H1 (cell line): Measurements from ENCODE around the gene LRPAP1. TPM values are rescaled to one million over a fixed set of nuclear protein-coding genes. Genes with fewer than 3 reads are reported as not detected.

Experiments
- CTCF ChIA-PET: fragments of 300-600 bp; sonication (Branson Sonifier 250); formaldehyde crosslinking; loops from one replicate; lab custom pipeline; 2021; ENCODE audit not compliant: partially characterized antibody; lab: Charles Lee
- POLR2A ChIA-PET: fragments of 300-600 bp; sonication (Branson Sonifier 250); formaldehyde crosslinking; loops from one replicate; lab custom pipeline; 2021; ENCODE audit warnings: inconsistent platforms; ENCODE audit not compliant: partially characterized antibody; lab: Charles Lee
- DNase-seq, 2 experiments: peaks; one replicate each; pipeline versions ENCODE4 v3.0.0 to v3.0.0-alpha.2; 2010 to 2022; ENCODE audit warnings: low spot score in 2 of 2, low read depth in 1 of 2, mixed read lengths in 1 of 2
- FAIRE-seq: peaks from 2 replicates; lab custom pipeline; 2011; peaks lifted over from hg19 to GRCh38; lab: Jason Lieb, UNC
- H2AFZ ChIP-seq: 2 replicates; pipeline ENCODE4 v1.8.1; 2012; ENCODE audit warnings: low read length, inconsistent platforms
- H2AK5ac ChIP-seq: 2 replicates; pipeline ENCODE4 v1.6.1; 2013; ENCODE audit warnings: low read depth, low read length
- H2BK120ac ChIP-seq: replicated peaks from 2 replicates; pipeline ENCODE3; 2013; ENCODE audit warnings: low read depth, low read length, inconsistent platforms
- H2BK12ac ChIP-seq: 2 replicates; pipeline ENCODE4 v1.6.1; 2013; ENCODE audit warnings: low read depth, low read length
- H2BK15ac ChIP-seq: 2 replicates; pipeline ENCODE4 v1.6.1; 2013; ENCODE audit warnings: low read length
- H2BK20ac ChIP-seq: 2 replicates; pipeline ENCODE4 v1.6.1; 2013; ENCODE audit warnings: low read length
- H2BK5ac ChIP-seq: 2 replicates; pipeline ENCODE4 v1.6.1; 2013; ENCODE audit warnings: low read depth, low read length
- H3K14ac ChIP-seq: 2 replicates; pipeline ENCODE4 v1.6.1; 2013; ENCODE audit warnings: inconsistent platforms; ENCODE audit not compliant: insufficient read length
- H3K18ac ChIP-seq: 2 replicates; pipeline ENCODE4 v1.6.1; 2013; ENCODE audit warnings: low read length; ENCODE audit errors: extremely low read depth
- H3K23ac ChIP-seq: 2 replicates; pipeline ENCODE4 v1.6.1; 2013; ENCODE audit warnings: inconsistent platforms; ENCODE audit not compliant: insufficient read length
- H3K23me2 ChIP-seq: 2 replicates; pipeline ENCODE4 v1.6.1; 2013; ENCODE audit warnings: low read depth, low read length
- H3K27ac ChIP-seq: 2 replicates; pipeline ENCODE4 v1.6.1; 2011; ENCODE audit warnings: low read depth, low read length, inconsistent platforms
- H3K27me3 ChIP-seq, 4 experiments: replicated peaks in 1 of 4; 1 replicate in 1 of 4; 2 replicates in 3 of 4; pipeline versions ENCODE4 v1.6.1 to v1.8.1; 2011 to 2013; ENCODE audit warnings: low read length in 3 of 4, mild to moderate bottlenecking in 3 of 4, inconsistent platforms in 2 of 4, mixed read lengths in 2 of 4, moderate library complexity in 1 of 4; ENCODE audit not compliant: control insufficient read depth in 3 of 4, insufficient read depth in 3 of 4; ENCODE audit errors: extremely low read depth in 1 of 4
- H3K36me3 ChIP-seq, 4 experiments: 2 replicates each; pipeline versions ENCODE4 v1.6.1 to v1.8.1; 2011 to 2013; ENCODE audit warnings: mild to moderate bottlenecking in 4 of 4, low read length in 3 of 4, moderate library complexity in 2 of 4, control low read depth in 1 of 4, inconsistent platforms in 1 of 4; ENCODE audit not compliant: insufficient read depth in 4 of 4, control insufficient read depth in 2 of 4
- H3K4ac ChIP-seq: replicated peaks from 2 replicates; pipeline ENCODE3; 2013; ENCODE audit warnings: low read length, low read depth, mixed read lengths, inconsistent platforms; ENCODE audit not compliant: insufficient read length
- H3K4me1 ChIP-seq, 4 experiments: replicated peaks in 1 of 4; 1 replicate in 1 of 4; 2 replicates in 3 of 4; pipeline versions ENCODE4 v1.6.1 to v1.8.1; 2011 to 2013; ENCODE audit warnings: low read length in 3 of 4, inconsistent platforms in 2 of 4, mixed read lengths in 1 of 4; ENCODE audit not compliant: insufficient read depth in 4 of 4, control insufficient read depth in 3 of 4
- H3K4me2 ChIP-seq, 2 experiments: 2 replicates each; pipeline versions ENCODE4 v1.6.1 to v1.8.1; 2011 to 2013; ENCODE audit warnings: low read depth in 2 of 2, low read length in 2 of 2, control low read depth in 1 of 2, inconsistent platforms in 1 of 2, mild to moderate bottlenecking in 1 of 2; ENCODE audit not compliant: insufficient read depth in 1 of 2
- H3K4me3 ChIP-seq, 4 experiments: fragments of 200-600, 300-600 bp in 1 of 4; sonication (generic), shearing (Covaris generic), sonication (Bioruptor Twin) in 1 of 4; 2 replicates each; pipeline versions ENCODE4 v1.5.1 to v1.8.1; 2011 to 2016; ENCODE audit warnings: low read length in 4 of 4, low read depth in 3 of 4, control low read depth in 2 of 4, inconsistent platforms in 2 of 4, mild to moderate bottlenecking in 2 of 4, mixed read lengths in 1 of 4, moderate library complexity in 1 of 4; ENCODE audit not compliant: insufficient read depth in 2 of 4; ENCODE audit errors: extremely low read depth in 1 of 4
- H3K56ac ChIP-seq: replicated peaks from 2 replicates; pipeline ENCODE3; 2013; ENCODE audit warnings: low read depth, mild to moderate bottlenecking, mixed read lengths, low read length, inconsistent platforms; ENCODE audit not compliant: insufficient read length
- H3K79me1 ChIP-seq: 2 replicates; pipeline ENCODE4 v1.6.1; 2013; ENCODE audit warnings: low read depth, low read length, control low read depth
- H3K79me2 ChIP-seq, 2 experiments: 2 replicates each; pipeline versions ENCODE4 v1.6.1 to v1.8.1; 2012 to 2013; ENCODE audit warnings: low read length in 2 of 2, mild to moderate bottlenecking in 2 of 2, inconsistent platforms in 1 of 2; ENCODE audit not compliant: insufficient read depth in 2 of 2, control insufficient read depth in 1 of 2
- H3K9ac ChIP-seq, 4 experiments: replicated peaks in 1 of 4; 1 replicate in 1 of 4; 2 replicates in 3 of 4; pipeline versions ENCODE4 v1.6.1 to v1.8.1; 2011 to 2013; ENCODE audit warnings: low read depth in 3 of 4, low read length in 3 of 4, control low read depth in 2 of 4, mild to moderate bottlenecking in 2 of 4, moderate library complexity in 2 of 4, inconsistent platforms in 1 of 4; ENCODE audit errors: extremely low read depth in 1 of 4
- H3K9me3 ChIP-seq, 2 experiments: 2 replicates each; pipeline versions ENCODE4 v1.6.1 to v1.8.1; 2012 to 2013; ENCODE audit warnings: mild to moderate bottlenecking in 2 of 2, moderate library complexity in 2 of 2, control low read depth in 1 of 2, inconsistent platforms in 1 of 2, low read depth in 1 of 2, low read length in 1 of 2, mixed read lengths in 1 of 2; ENCODE audit not compliant: insufficient read depth in 2 of 2
- H4K20me1 ChIP-seq, 2 experiments: replicated peaks in 1 of 2; 2 replicates each; pipeline versions ENCODE3 to v1.8.1; 2011 to 2013; ENCODE audit warnings: inconsistent platforms in 2 of 2, low read length in 2 of 2, mild to moderate bottlenecking in 1 of 2; ENCODE audit not compliant: insufficient read depth in 2 of 2, control insufficient read depth in 1 of 2
- H4K5ac ChIP-seq: 2 replicates; pipeline ENCODE4 v1.6.1; 2013; ENCODE audit warnings: low read length, low read depth, mixed read lengths, inconsistent platforms; ENCODE audit not compliant: insufficient read length
- H4K8ac ChIP-seq: 2 replicates; pipeline ENCODE4 v1.8.0; 2013; ENCODE audit warnings: mild to moderate bottlenecking, moderate library complexity, low read length, inconsistent platforms; ENCODE audit not compliant: insufficient read depth; ENCODE audit errors: extremely low read depth
- H4K91ac ChIP-seq: replicated peaks from 2 replicates; pipeline ENCODE3; 2013; ENCODE audit warnings: low read length, mixed read lengths, inconsistent platforms; ENCODE audit not compliant: insufficient read length
- CEBPB ChIP-seq: IDR thresholded peaks from 2 replicates; pipeline ENCODE4 v1.6.1; 2012; ENCODE audit warnings: low read depth, low read length
- HDAC2 ChIP-seq, 2 experiments: fragments of 300-600 bp in 1 of 2; sonication (generic) in 1 of 2; IDR thresholded peaks; 2 replicates each; pipeline ENCODE4 v1.6.1; 2011 to 2012; ENCODE audit warnings: low read depth in 2 of 2, low read length in 2 of 2, mild to moderate bottlenecking in 2 of 2, moderate library complexity in 2 of 2, borderline replicate concordance in 1 of 2, inconsistent platforms in 1 of 2
- KDM5A ChIP-seq: fragments of 200-600 bp; IDR thresholded peaks from 2 replicates; pipeline ENCODE4 v1.7.1; 2012; ENCODE audit warnings: mild to moderate bottlenecking, low read length, inconsistent platforms, mixed read lengths
- MAFK ChIP-seq: IDR thresholded peaks from 2 replicates; pipeline ENCODE4 v1.6.1; 2012; ENCODE audit warnings: low read depth, mild to moderate bottlenecking, improper control_type of control experiment, low read length
- MAX ChIP-seq: IDR thresholded peaks from 2 replicates; pipeline ENCODE4 v1.6.1; 2012; ENCODE audit warnings: inconsistent platforms
- PHF8 ChIP-seq: fragments of 200-600 bp; sonication (generic); conservative IDR thresholded peaks from 2 replicates; pipeline ENCODE4 v1.7.1; 2012; ENCODE audit warnings: low read depth, mild to moderate bottlenecking, inconsistent platforms, low read length, moderate library complexity
- POLR2A ChIP-seq, 2 experiments: IDR thresholded peaks; 1 replicate in 1 of 2; 2 replicates in 1 of 2; pipeline ENCODE4 v1.6.1; 2011; ENCODE audit warnings: low read depth in 2 of 2, low read length in 2 of 2, mild to moderate bottlenecking in 2 of 2; ENCODE audit errors: control extremely low read depth in 1 of 2
- SUZ12 ChIP-seq: fragments of 200-600 bp; sonication (generic); IDR thresholded peaks from 2 replicates; pipeline ENCODE4 v1.6.1; 2012; ENCODE audit warnings: mild to moderate bottlenecking, inconsistent platforms, low read length, moderate library complexity, mixed read lengths
- TAF7 ChIP-seq: optimal IDR thresholded peaks from 2 replicates; pipeline ENCODE3; 2011; ENCODE audit warnings: low read depth, mild to moderate bottlenecking, inconsistent platforms, low read length, moderate library complexity, borderline replicate concordance
- WGBS, 2 experiments: shearing (Covaris generic) in 1 of 2; methylation state at CpG; one replicate each; pipeline versions ENCODE4 v1.1.6 to v1.1.7; 2013 to 2015; ENCODE audit warnings: low lambda C conversion rate in 2 of 2, mixed read lengths in 2 of 2, inconsistent platforms in 1 of 2, low coverage in 1 of 2, missing lambda C conversion rate in 1 of 2; ENCODE audit not compliant: insufficient replicate concordance in 2 of 2, insufficient coverage in 1 of 2, insufficient read length in 1 of 2; ENCODE audit errors: extremely low coverage in 1 of 2, missing lambda C conversion rate in 1 of 2; 5-methylcytosine and 5-hydroxymethylcytosine counted together
- polyA plus RNA-seq, 7 experiments: library from polyadenylated mRNA; depleted of rRNA in 3 of 7; stranded (reverse) in 5 of 7; unstranded in 2 of 7; fragments of >200 nt in 5 of 7; fragments of 200-250 nt in 2 of 7; gene quantifications; 1 replicate in 5 of 7; 2 replicates in 1 of 7; 4 replicates in 1 of 7; pipeline versions ENCODE4 v1.2.1 to v1.2.3, GENCODE V29; 2011 to 2013; ENCODE audit warnings: missing spikeins in 2 of 7, mixed read lengths in 2 of 7
- total RNA-seq: library from RNA; stranded (reverse); fragmentation: NEBNext Ultra II Directional; extraction: Animal tissue kit (Norgen Biotek cat#: 25700); gene quantifications from 2 replicates; pipeline ENCODE4 v1.2.1, GENCODE V29; 2021

The LRPAP1 gene
- total and polyA plus RNA-seq, 2 of the 8 experiments (the other 6 are each of a cell fraction or from before 2014, with no cell fraction given), result 31.1 to 101 TPM

GRCh38 chr4:3460926-3461325, 71.3 kb downstream of the LRPAP1 start:
- no peak overlapping the region for H2BK5ac ChIP-seq
- H3K4me2 ChIP-seq, result no peak overlapping the region
- ChIA-PET POLR2A (no interaction called here), CTCF (interaction anchor here (0.9 to 2.5 kb wide), 3 partner anchors 16 to 115 kb away, joined by 3 to 9 read pairs (median 4); no protein-coding TSS in a partner anchor)
- no peak overlapping the region for H3K56ac ChIP-seq
- no peak overlapping the region for H2BK120ac ChIP-seq
- H3K18ac ChIP-seq, result no peak overlapping the region
- H3K79me1 ChIP-seq, result no peaks in the 10 kb centered on the region
- H3K27ac ChIP-seq, result no peak overlapping the region
- H4K20me1 ChIP-seq, result peaks cover 2 to 4% of the 10 kb centered on the region in 2 experiments
- H4K91ac ChIP-seq, result no peak overlapping the region
- 88% methylated on average over 5 of the region's 5 CpGs; no CpG with 5 or more reads in 1 of the 2 experiments for WGBS, 2 experiments
- H3K27me3 ChIP-seq, result peaks cover 7 to 63% (median 38%) of the 10 kb centered on the region in 4 experiments
- no peak overlapping the region for H4K8ac ChIP-seq
- no peaks in the 10 kb centered on the region; the same call in 1 of the 2 replicates for H3K23me2 ChIP-seq
- H3K9ac ChIP-seq, result no peak overlapping the region
- H4K5ac ChIP-seq, result no peak overlapping the region
- no peak overlapping the region for H3K4ac ChIP-seq
- no peak overlapping the region for H2BK20ac ChIP-seq
- H3K4me3 ChIP-seq, result no peak overlapping the region
- no peaks in the 10 kb centered on the region for H3K9me3 ChIP-seq
- no peaks in the 10 kb centered on the region for H3K36me3 ChIP-seq
- FAIRE-seq, result no peak
- no peak overlapping the region for H2AK5ac ChIP-seq
- H2BK15ac ChIP-seq, result no peak overlapping the region
- no peak overlapping the region for H2AFZ ChIP-seq
- DNase-seq, result no peak
- no peaks in the 10 kb centered on the region for H3K79me2 ChIP-seq
- no peak overlapping the region for H3K23ac ChIP-seq
- no peak overlapping the region for H2BK12ac ChIP-seq
- H3K4me1 ChIP-seq, result peaks cover 0 to 6% (median 0%) of the 10 kb centered on the region in 4 experiments; a peak in 1 of 7 replicates
- H3K14ac ChIP-seq, result no peak overlapping the region
- TF ChIP-seq KDM5A, result no peak
- TF ChIP-seq MAFK, result no peak
- no peak for TF ChIP-seq CEBPB
- no peak for TF ChIP-seq HDAC2 (IDR thresholded peaks at IDR 0.05; ENCODE audit: borderline replicate concordance in 1 of 2, low read depth in 2 of 2, low read length in 2 of 2)
- TF ChIP-seq TAF7, result no peak
- TF ChIP-seq PHF8, result no peak
- no peak for TF ChIP-seq SUZ12
- TF ChIP-seq POLR2A (IDR thresholded peaks at IDR 0.05; ENCODE audit: control extremely low read depth in 1 of 2, low read depth in 2 of 2, low read length in 2 of 2), result no peak
- TF ChIP-seq MAX, result no peak
